COLO829 (cell line): ENCODE measurements around the gene PCGF3.
"Not testable (repeated sequence)": the region's sequence is repeated elsewhere in the genome, so short reads cannot be mapped to it uniquely, and the experiment has no call there.

ENCODE experiments used
- DNase-seq: peaks from one replicate; pipeline ENCODE4 v3.0.0; 2012; ENCODE audit warnings: low spot score

The PCGF3 gene

GRCh38 chr4:668219-668618 lies 37.4 kb upstream of the PCGF3 start:
- DNase-seq: not testable (repeated sequence)

- DNase-seq: not testable (repeated sequence)
Measured at GRCh38 chr4:669806-670559, 35.6 kb upstream of the PCGF3 start.

GRCh38 chr4:671769-672168 lies 33.9 kb upstream of the PCGF3 start:
- DNase-seq: no peak

GRCh38 chr4:673349-674091 lies 32.1 kb upstream of the PCGF3 start:
- DNase-seq: no peak

- DNase-seq: peak; percentile 99
Measured at GRCh38 chr4:674172-675035, 31.2 kb upstream of the PCGF3 start, which contains the start of the genes ATP5ME and MYL5. Gene ATP5ME, minus strand, starts transcription at chr4:674276. Its CDS starts 29 bp downstream, at chr4:674247. Gene MYL5, plus strand, starts transcription at chr4:674542. Its CDS starts 3,485 bp downstream, at chr4:678027.

- DNase-seq: no peak
Measured at GRCh38 chr4:675036-675882, 30.4 kb upstream of the PCGF3 start.

- DNase-seq: no peak
Measured at GRCh38 chr4:675980-676870, 29.4 kb upstream of the PCGF3 start.

- no peak for DNase-seq
Measured at GRCh38 chr4:676871-677235, 28.8 kb upstream of the PCGF3 start.

- DNase-seq: no peak
Measured at GRCh38 chr4:677431-678293, 28.0 kb upstream of the PCGF3 start.

GRCh38 chr4:678331-679103 lies 27.1 kb upstream of the PCGF3 start:
- DNase-seq: no peak

- no peak for DNase-seq
Measured at GRCh38 chr4:679104-679481, 26.5 kb upstream of the PCGF3 start.

- no peak for DNase-seq
Measured at GRCh38 chr4:679629-680028, 26.0 kb upstream of the PCGF3 start.

GRCh38 chr4:680091-680490 lies 25.5 kb upstream of the PCGF3 start:
- no peak for DNase-seq

GRCh38 chr4:680551-680927 lies 25.1 kb upstream of the PCGF3 start:
- no peak for DNase-seq

GRCh38 chr4:680928-681645 lies 24.5 kb upstream of the PCGF3 start:
- no peak for DNase-seq

GRCh38 chr4:681736-682451 lies 23.7 kb upstream of the PCGF3 start:
- DNase-seq: no peak

GRCh38 chr4:682490-683172 lies 23.0 kb upstream of the PCGF3 start:
- no peak for DNase-seq
